GM19467 (cell line): ENCODE measurements around the gene KIAA2012.
A peak's percentile ranks its signal among the peaks of the same experiment; 100 is the strongest.
"Not testable (repeated sequence)": the region's sequence is repeated elsewhere in the genome, so short reads cannot be mapped to it uniquely, and the experiment has no call there.

Source experiments
- ATAC-seq: cut with Tn5 transposase; IDR thresholded peaks from one replicate; pipeline ENCODE4 v1.9.1; 2021; ENCODE audit warnings: mild to moderate bottlenecking, moderate library complexity; ENCODE audit not compliant: unreplicated experiment

Gene KIAA2012

GRCh38 chr2:202185156-202185555 lies 112.1 kb downstream of the KIAA2012 start:
- no peak for ATAC-seq

GRCh38 chr2:202186641-202187202 lies 113.7 kb downstream of the KIAA2012 start:
- no peak for ATAC-seq

GRCh38 chr2:202187570-202187969 lies 114.5 kb downstream of the KIAA2012 start:
- no peak for ATAC-seq

- no peak for ATAC-seq
These were observed 120.2 kb downstream of the KIAA2012 start for GRCh38 chr2:202193305-202193704.

- no peak for ATAC-seq
These were observed 120.9 kb downstream of the KIAA2012 start for GRCh38 chr2:202193881-202194353.

GRCh38 chr2:202194418-202194817 lies 121.4 kb downstream of the KIAA2012 start:
- ATAC-seq: no peak

- no peak for ATAC-seq
These were observed 123.7 kb downstream of the KIAA2012 start for GRCh38 chr2:202196727-202197126.

GRCh38 chr2:202201220-202202160 lies 128.4 kb downstream of the KIAA2012 start:
- ATAC-seq: no peak

- no peak for ATAC-seq
These were observed 130.3 kb downstream of the KIAA2012 start for GRCh38 chr2:202203348-202203747.

GRCh38 chr2:202204855-202205254 lies 131.8 kb downstream of the KIAA2012 start:
- ATAC-seq: no peak

GRCh38 chr2:202208526-202208925 lies 135.5 kb downstream of the KIAA2012 start:
- ATAC-seq: no peak

GRCh38 chr2:202215179-202215578 lies 142.1 kb downstream of the KIAA2012 start:
- ATAC-seq: no peak

GRCh38 chr2:202221873-202222272 lies 148.8 kb downstream of the KIAA2012 start:
- ATAC-seq: no peak

GRCh38 chr2:202237787-202238233 lies 164.8 kb downstream of the KIAA2012 start:
- peak; percentile 42 for ATAC-seq

- peak; percentile 93 for ATAC-seq
These were observed 165.5 kb downstream of the KIAA2012 start, which contains the start of gene SUMO1 for GRCh38 chr2:202238234-202239197. Gene SUMO1 (minus strand): TSS chr2:202238597. CDS start chr2:202238451, 146 bp downstream.

GRCh38 chr2:202247710-202248109 lies 174.7 kb downstream of the KIAA2012 start:
- ATAC-seq: not testable (repeated sequence)

- ATAC-seq: no peak
These were observed 176.6 kb downstream of the KIAA2012 start for GRCh38 chr2:202249521-202250253.

- ATAC-seq: no peak
These were observed 178.4 kb downstream of the KIAA2012 start for GRCh38 chr2:202251494-202251893.
